Retinal pigment epithelial cell (primary cell): ENCODE data around the gene CXCL3.

Experiments used
- DNase-seq: peaks from one replicate; pipeline ENCODE4 v3.0.0-alpha.2; 2010; ENCODE audit warnings: low read depth
- H3K4me3 ChIP-seq: 2 replicates; pipeline ENCODE4 v1.5.1; 2011; ENCODE audit warnings: mild to moderate bottlenecking, low read length, control low read depth, moderate library complexity
- CTCF ChIP-seq: conservative IDR thresholded peaks from 2 replicates; pipeline ENCODE4 v1.5.1; 2011; ENCODE audit warnings: low read depth, low read length, control low read depth, inconsistent platforms

The CXCL3 gene

DNA sequence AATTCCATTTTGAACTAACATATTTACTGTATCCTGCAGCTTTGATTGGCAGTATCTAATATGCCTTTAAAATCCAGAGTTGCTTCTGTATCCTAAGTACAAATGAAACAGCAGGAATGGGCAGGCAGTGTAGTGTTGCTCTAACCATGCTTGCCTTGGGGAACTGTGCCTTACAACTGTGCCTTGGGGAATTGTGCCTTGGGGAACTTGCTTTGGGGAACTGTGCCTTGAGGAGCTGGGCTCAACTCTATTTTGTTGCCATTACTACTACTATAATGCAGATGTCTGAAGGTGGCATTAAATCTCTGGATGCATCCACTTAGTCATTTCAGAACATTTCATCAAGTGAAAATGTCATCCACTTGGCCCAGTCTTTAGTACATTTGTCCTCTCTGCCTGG is 6.9 kb downstream of the CXCL3 start:
- TF ChIP-seq CTCF = no peak
- H3K4me3 ChIP-seq = no peak overlapping the region
- no peak for DNase-seq

GRCh38 chr4:74030285-74030684 is 8.2 kb downstream of the CXCL3 start:
- H3K4me3 ChIP-seq = no peak overlapping the region
- no peak for DNase-seq
- TF ChIP-seq CTCF = no peak

GRCh38 chr4:74028504-74028903 is 10.0 kb downstream of the CXCL3 start:
- TF ChIP-seq CTCF = no peak
- no peak for DNase-seq
- H3K4me3 ChIP-seq = no peak overlapping the region

DNA sequence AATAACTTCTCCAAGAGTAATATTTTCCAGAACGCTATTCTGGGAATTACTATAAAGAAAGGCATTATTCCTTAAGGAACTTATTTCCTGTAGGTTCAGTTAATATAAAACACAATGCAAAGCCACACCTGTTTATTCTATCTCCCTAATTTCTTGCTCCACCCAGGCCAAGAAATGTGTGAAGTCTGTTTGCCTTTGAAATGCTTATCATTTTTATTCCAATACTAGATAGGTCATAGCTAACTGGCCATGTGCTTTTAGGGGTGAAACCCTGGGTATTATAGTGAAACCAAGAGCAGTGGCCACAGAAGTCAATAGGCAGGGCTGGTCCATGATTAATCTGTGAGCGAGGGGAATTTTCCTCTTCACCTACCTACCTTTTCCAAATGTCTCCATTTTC is 14.8 kb downstream of the CXCL3 start:
- no peak for DNase-seq
- no peak overlapping the region for H3K4me3 ChIP-seq
- TF ChIP-seq CTCF = no peak

GRCh38 chr4:74021601-74022000 is 16.9 kb downstream of the CXCL3 start:
- no peak overlapping the region for H3K4me3 ChIP-seq
- DNase-seq = no peak
- no peak for TF ChIP-seq CTCF

GRCh38 chr4:74018771-74019170 is 19.7 kb downstream of the CXCL3 start:
- no peak overlapping the region for H3K4me3 ChIP-seq
- peak; percentile 3 for TF ChIP-seq CTCF
- DNase-seq = no peak

GRCh38 chr4:74018116-74018515 is 20.4 kb downstream of the CXCL3 start:
- DNase-seq = no peak
- H3K4me3 ChIP-seq = no peak overlapping the region
- TF ChIP-seq CTCF = no peak
